Measurements from ENCODE around the gene KRTAP22-2.

The KRTAP22-2 gene

GRCh38 chr21:30561957-30562356, 28.2 kb downstream of the KRTAP22-2 start:
- no peak for DNase-seq

- no peak for DNase-seq
These were observed 28.8 kb downstream of the KRTAP22-2 start, which contains the start of gene KRTAP19-7 for GRCh38 chr21:30561264-30561895. Gene KRTAP19-7, minus strand, starts transcription at chr21:30561314. Its CDS starts 25 bp downstream, at chr21:30561289.

GRCh38 chr21:30555095-30555494, 35.1 kb downstream of the KRTAP22-2 start:
- DNase-seq, result no peak

- no peak for DNase-seq
These were observed 37.4 kb downstream of the KRTAP22-2 start for GRCh38 chr21:30552782-30553181.

GRCh38 chr21:30541764-30542163, 48.4 kb downstream of the KRTAP22-2 start, which contains the start of gene KRTAP19-6:
Gene KRTAP19-6, minus strand, starts transcription at chr21:30541864. Its CDS starts 31 bp downstream, at chr21:30541833.
- DNase-seq, result no peak

All from activated CD4-positive, alpha-beta T cell treated with anti-CD3 and anti-CD28 coated beads for 4 hours (primary cell).